ENCODE data around the gene TNFAIP1. TPM values are rescaled to one million over a fixed set of nuclear protein-coding genes. Genes with fewer than 3 reads are reported as not detected.

Gene TNFAIP1
- polyA plus RNA-seq, 2 of the 4 experiments (the other 2 are of a cell fraction): 38.8 to 68.3 TPM

- POLR2A ChIA-PET: no interaction called here
- WGBS (ENCODE audit: missing lambda C conversion rate): 86% methylated on average over 8 of the region's 8 CpGs
These were observed 28.5 kb downstream of the TNFAIP1 start for GRCh38 chr17:28363776-28364650.

GRCh38 chr17:28364665-28365363 is 29.3 kb downstream of the TNFAIP1 start, which contains the start of gene SEBOX:
TSS of gene SEBOX (minus strand) at chr17:28365199. CDS start at chr17:28365151, 48 bp downstream.
- CTCF ChIA-PET: interaction anchor here (0.8 to 1.3 kb wide), 2 partner anchors 49 to 52 kb away, joined by 3 read pairs; no protein-coding TSS in a partner anchor
- ATAC-seq: no peak
- POLR2A ChIA-PET: interaction anchor here (1.5 kb wide), 1 partner anchor 28 kb away, joined by 3 read pairs; no protein-coding TSS in a partner anchor

More at GRCh38 chr17:28363776-28364650, 28.5 kb downstream of the TNFAIP1 start:
- ATAC-seq (no peak), FAIRE-seq (no peak), DNase-seq (ENCODE audit: low read depth in 1 of 2, low spot score in 1 of 2) (no peak)
- H3K27ac ChIP-seq: no peak overlapping the region
- no peaks in the 10 kb centered on the region for H3K9me3 ChIP-seq
- no peak overlapping the region for H3K4me2 ChIP-seq
- CTCF ChIA-PET: interaction anchor here (1.1 to 1.4 kb wide), 3 partner anchors 9 to 112 kb away, joined by 3 to 4 read pairs (median 4); no protein-coding TSS in a partner anchor
- TF ChIP-seq HES2 (IDR thresholded peaks at IDR 0.05): no peak
- no peak for TF ChIP-seq ZFP36 (IDR thresholded peaks at IDR 0.05; ENCODE audit: borderline replicate concordance, partially characterized antibody)
- no peak for TF ChIP-seq EHF (CRISPR knock-in tag; IDR thresholded peaks at IDR 0.05)
- no peak overlapping the region for H3K4me3 ChIP-seq
- H3K4me1 ChIP-seq: no peaks in the 10 kb centered on the region

GRCh38 chr17:28365487-28365886 is 29.9 kb downstream of the TNFAIP1 start:
- H3K9me3 ChIP-seq: no peaks in the 10 kb centered on the region
- no peak overlapping the region for H3K27ac ChIP-seq
- WGBS (ENCODE audit: missing lambda C conversion rate): 87% methylated on average over 3 of the region's 3 CpGs
- DNase-seq (ENCODE audit: low read depth in 1 of 2, low spot score in 1 of 2) (no peak), ATAC-seq (no peak), FAIRE-seq (no peak)
- peaks cover 13% of the 10 kb centered on the region for H3K4me1 ChIP-seq
- H3K4me3 ChIP-seq: no peak overlapping the region
- no peak overlapping the region for H3K4me2 ChIP-seq
- CTCF ChIA-PET: interaction anchor here (0.8 to 5.5 kb wide), 2 partner anchors 8 to 51 kb away, joined by 3 to 27 read pairs; partner anchors contain the start of gene POLDIP2
- POLR2A ChIA-PET: interaction anchor here (1.5 to 2.3 kb wide), 2 partner anchors 8 to 29 kb away, joined by 3 to 27 read pairs; partner anchors contain the start of gene POLDIP2
- TF ChIP-seq MAX (IDR thresholded peaks at IDR 0.05) (no peak), EHF (CRISPR knock-in tag; IDR thresholded peaks at IDR 0.05) (no peak), MAZ (IDR thresholded peaks at IDR 0.05; ENCODE audit: borderline replicate concordance, low read depth, low read length) (no peak), RCOR1 (IDR thresholded peaks at IDR 0.05; ENCODE audit: low read depth, low read length) (no peak), RNF2 (IDR thresholded peaks at IDR 0.05; ENCODE audit: borderline replicate concordance, low read depth) (no peak), MAFK (IDR thresholded peaks at IDR 0.05; ENCODE audit: partially characterized antibody) (no peak), FOXS1 (CRISPR knock-in tag; IDR thresholded peaks at IDR 0.05) (no peak), ZNF302 (CRISPR knock-in tag; IDR thresholded peaks at IDR 0.05) (no peak), EHMT2 (IDR thresholded peaks at IDR 0.05; ENCODE audit: low read depth) (no peak), JUNB (IDR thresholded peaks at IDR 0.05) (no peak), HEYL (CRISPR knock-in tag; IDR thresholded peaks at IDR 0.05) (no peak), RAD21 (conservative IDR thresholded peaks at IDR 0.05 in 1 of 2, IDR thresholded peaks at IDR 0.05 in 1 of 2) (no peak), HDAC2 (IDR thresholded peaks at IDR 0.05) (no peak)

More at GRCh38 chr17:28364665-28365363, 29.3 kb downstream of the TNFAIP1 start, which contains the start of gene SEBOX:
- H3K9me3 ChIP-seq: no peaks in the 10 kb centered on the region
- no peak within 1 kb of the TSS for H3K27ac ChIP-seq
- H3K4me1 ChIP-seq: peaks cover 6% of the 10 kb centered on the region
- DNase-seq (ENCODE audit: low read depth in 1 of 2, low spot score in 1 of 2): no peak
- 91% methylated on average over 12 of the region's 13 CpGs for WGBS (ENCODE audit: missing lambda C conversion rate)
- no peak for FAIRE-seq
- no peak within 1 kb of the TSS for H3K4me3 ChIP-seq
- no peak within 1 kb of the TSS for H3K4me2 ChIP-seq
- TF ChIP-seq NFE2L2 (conservative IDR thresholded peaks at IDR 0.05; ENCODE audit: low read length): no peak

- WGBS (ENCODE audit: missing lambda C conversion rate): 60% methylated on average over 1 of the region's 1 CpG
- ATAC-seq: no peak
- no peak for FAIRE-seq
- TF ChIP-seq CTCF (IDR thresholded peaks at IDR 0.05): 0 out of 3 replicates have a peak, but pooled peaks have one; percentile 7
- TF ChIP-seq FOXS1 (CRISPR knock-in tag; IDR thresholded peaks at IDR 0.05): no peak
- peak in 1 of 2 experiments; percentile 39 for DNase-seq (ENCODE audit: low read depth in 1 of 2, low spot score in 1 of 2)
- Histone ChIP-seq H3K9me3 (no peaks in the 10 kb centered on the region), H3K27ac (no peak overlapping the region), H3K4me2 (no peak overlapping the region), H3K4me1 (peaks cover 20% of the 10 kb centered on the region), H3K4me3 (no peak overlapping the region)
- ChIA-PET POLR2A (interaction anchor here (0.8 to 2.3 kb wide), 2 partner anchors 9 to 31 kb away, joined by 3 to 27 read pairs; partner anchors contain the start of genes POLDIP2 and TNFAIP1), CTCF (interaction anchor here (0.8 to 5.5 kb wide), 6 partner anchors 9 to 115 kb away, joined by 3 to 27 read pairs (median 4); partner anchors contain the start of genes IFT20, POLDIP2 and TNFAIP1)
These were observed 31.0 kb downstream of the TNFAIP1 start for GRCh38 chr17:28366605-28367004.
